NCI-H2196 (cell line): ENCODE measurements around the gene KAZN.

ENCODE experiments used
- DNase-seq: peaks from one replicate; lab custom pipeline; 2025; ENCODE audit not compliant: unreplicated experiment; lab: John Stamatoyannopoulos, UW

KAZN gene

GRCh38 chr1:14876747-14877146 is 278.3 kb downstream of the KAZN start:
- no peak for DNase-seq

- DNase-seq, result no peak
Observed at GRCh38 chr1:14877224-14877623, 278.7 kb downstream of the KAZN start.

- no peak for DNase-seq
Observed at GRCh38 chr1:14878124-14878523, 279.6 kb downstream of the KAZN start.

DNA sequence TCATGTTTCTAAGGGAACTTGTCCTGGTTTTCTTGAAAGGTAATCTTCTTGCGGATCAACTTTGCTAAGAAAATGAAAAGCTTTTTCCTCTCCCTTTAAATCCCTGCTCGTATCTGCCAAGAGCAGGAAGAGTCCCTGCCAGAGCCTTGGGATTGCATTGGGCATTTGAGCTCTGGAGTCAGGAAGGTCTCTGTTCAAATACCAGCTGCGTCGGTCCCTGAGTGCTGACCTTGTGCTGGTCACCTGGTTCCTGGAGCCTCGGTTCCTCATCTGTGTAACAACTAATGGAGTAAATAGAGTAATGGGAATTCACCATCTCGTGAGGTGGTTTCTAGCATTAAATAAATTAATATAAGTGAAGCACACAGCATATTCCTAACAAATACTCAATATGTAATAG is 280.5 kb downstream of the KAZN start:
- no peak for DNase-seq

DNA sequence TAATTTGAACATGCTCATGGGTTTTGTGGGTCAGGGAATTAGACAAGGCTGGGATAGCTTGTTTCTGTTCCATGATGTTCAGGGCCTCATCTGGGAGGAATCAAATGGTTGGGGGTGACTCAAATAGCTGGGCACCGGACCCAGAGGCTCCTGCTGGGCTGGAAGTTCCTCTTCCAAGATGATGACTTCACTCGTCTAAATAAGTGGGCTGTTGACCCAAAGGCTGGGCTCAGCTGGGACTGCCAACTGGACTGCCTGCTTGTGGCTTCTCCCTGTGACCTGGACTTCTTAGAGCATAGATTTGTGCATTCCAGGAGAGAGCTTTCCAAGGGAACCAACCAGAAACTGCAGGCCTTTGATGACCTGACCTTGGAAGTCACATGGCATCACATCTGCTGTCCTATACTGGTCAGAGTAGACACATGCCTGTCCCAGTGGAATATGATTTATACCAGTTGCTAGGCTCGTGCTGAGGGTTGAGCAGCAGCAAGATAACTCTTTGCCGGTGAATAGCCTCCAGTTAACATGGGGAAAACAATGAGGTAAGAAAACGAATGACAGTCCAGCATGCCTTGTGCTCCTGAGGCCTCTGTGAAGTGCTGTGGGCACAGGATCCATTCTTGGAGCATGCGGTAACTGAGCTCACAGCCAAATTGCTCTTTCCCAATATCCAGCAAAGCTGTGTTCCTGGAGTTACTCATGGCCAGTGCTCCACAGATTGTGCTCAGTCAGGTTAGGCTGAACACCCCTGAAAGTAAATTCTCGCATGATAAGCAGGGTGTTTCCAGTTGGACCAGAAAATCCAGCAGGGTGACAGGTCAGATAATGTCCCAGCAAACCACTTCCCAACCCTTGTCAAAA is 282.2 kb downstream of the KAZN start:
- no peak for DNase-seq

- no peak for DNase-seq
Observed at GRCh38 chr1:14881775-14882672, 283.5 kb downstream of the KAZN start.

DNA sequence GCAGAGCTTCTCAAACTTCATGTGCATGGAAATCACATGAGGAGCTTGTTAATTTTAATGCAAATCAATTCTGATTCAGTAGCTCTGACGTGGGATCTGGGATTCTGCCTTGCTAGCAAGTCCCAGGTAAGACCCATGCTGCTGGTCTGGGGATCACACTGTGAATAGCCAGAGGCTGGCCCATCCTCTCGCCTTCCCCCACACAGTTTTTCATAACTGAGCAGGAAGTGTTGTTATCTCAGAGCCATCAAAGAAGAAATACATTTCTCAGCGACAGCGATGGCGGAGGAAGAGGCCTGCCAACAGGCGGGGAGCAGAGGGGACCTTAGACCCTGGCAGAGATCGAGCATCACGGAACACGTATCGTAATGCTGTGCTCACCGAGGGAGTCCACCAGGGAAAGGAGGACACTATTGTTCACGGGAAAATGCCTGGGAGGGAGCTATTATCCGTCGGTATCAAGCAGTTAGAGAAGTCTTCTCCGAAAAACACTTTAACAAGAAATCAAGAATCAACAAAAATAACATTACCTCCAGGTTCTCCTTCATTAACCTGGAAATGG is 286.2 kb downstream of the KAZN start:
- no peak for DNase-seq

DNA sequence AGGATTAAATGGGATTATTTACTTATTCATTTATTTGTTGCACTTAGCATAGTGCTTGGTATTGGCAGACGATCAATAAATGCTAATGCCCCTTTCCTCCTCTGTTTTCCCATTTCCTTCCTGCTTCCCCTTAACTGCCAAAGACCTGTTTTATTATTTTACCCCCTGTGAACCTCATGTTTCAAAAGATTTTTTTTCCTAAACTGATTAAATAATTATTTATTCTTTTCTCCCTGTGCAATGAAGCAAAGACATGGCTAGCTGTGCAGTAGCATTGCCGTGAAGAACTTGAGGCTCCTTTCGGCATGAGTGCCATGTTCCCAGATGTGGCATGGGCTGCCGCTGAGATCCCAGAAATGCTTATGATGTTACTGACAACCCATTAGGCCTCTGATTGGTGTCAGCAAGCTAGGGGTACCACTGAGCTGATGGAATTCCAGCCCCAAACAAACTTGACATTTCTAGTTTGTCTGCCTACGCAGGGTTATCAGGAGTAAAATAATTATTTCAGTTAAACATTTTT is 288.6 kb downstream of the KAZN start:
- no peak for DNase-seq

- no peak for DNase-seq
Observed at GRCh38 chr1:14887764-14888350, 289.4 kb downstream of the KAZN start.

DNA sequence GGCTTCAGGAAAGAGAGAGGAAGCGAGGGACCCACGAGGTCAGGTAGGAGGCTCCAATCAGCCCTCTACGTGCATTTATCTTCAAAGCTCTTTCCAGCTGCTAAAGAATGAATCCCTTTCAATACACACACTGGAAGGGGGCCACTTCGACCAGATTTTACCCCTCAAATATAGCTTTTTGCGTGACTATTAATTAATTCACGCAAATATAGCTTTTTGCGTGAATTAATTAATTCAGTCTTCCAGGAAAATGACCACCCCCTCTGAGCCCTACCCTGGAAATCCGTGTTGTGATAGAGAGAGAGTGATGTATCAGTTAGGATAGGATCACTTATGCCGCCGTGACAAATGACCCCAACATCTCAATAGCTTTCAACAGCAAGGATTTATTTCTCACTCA is 289.9 kb downstream of the KAZN start:
- DNase-seq, result no peak

DNA sequence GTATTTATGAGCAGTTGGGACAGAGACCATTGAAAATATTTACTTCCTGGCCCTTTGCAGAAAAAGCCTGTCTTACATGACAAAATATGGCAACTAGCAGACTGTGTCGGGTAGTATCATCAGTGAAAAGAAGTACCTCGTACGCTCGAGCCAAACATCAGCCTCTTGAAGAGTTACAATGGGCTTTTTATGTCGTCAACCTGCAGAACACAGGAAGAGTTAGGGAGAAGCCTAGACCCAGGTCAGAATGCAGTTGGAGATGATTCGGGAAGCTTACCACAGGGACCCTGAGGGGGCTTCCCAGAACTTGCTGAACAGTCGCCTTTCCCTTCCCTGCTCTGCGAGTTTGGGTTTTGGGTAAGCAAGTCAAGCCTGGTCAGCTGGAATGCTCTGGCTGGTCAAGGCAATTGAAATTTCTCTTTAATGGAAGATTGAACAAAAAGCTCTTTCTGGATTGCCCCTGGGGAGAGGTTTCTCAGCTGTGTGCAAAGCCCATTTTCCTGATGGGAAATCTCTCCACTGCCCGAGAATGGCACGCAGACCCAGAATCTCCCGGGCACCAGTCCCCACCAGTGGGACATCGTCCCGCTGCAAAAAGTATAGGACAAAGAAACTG is 291.4 kb downstream of the KAZN start:
- no peak for DNase-seq

DNA sequence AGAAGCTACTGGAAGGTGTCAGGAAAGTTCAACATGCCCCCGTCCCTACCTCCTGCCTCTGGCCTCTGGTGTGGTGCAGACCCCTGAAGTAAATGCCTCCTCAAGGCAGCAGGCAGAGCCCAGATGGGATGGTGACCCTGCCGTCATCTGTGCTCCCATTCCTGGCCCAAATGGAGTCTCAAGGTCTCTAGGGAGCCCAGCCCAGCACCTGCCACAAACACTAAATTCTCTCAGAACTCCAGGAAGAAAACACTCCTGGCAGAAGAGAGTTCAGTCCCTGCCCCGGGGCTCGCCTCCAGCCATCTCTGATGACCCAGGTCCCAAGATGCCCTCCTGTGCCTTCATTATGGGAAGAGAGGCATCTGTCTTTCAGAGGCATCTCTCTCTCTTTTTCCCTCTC is 293.5 kb downstream of the KAZN start:
- DNase-seq, result no peak

GRCh38 chr1:14894811-14895560 is 296.5 kb downstream of the KAZN start:
- DNase-seq, result no peak

GRCh38 chr1:14895727-14896126 is 297.2 kb downstream of the KAZN start:
- no peak for DNase-seq

- no peak for DNase-seq
Observed at GRCh38 chr1:14896381-14897079, 298.0 kb downstream of the KAZN start.

GRCh38 chr1:14897080-14897449 is 298.6 kb downstream of the KAZN start:
- no peak for DNase-seq

GRCh38 chr1:14897547-14897946 is 299.1 kb downstream of the KAZN start:
- no peak for DNase-seq

DNA sequence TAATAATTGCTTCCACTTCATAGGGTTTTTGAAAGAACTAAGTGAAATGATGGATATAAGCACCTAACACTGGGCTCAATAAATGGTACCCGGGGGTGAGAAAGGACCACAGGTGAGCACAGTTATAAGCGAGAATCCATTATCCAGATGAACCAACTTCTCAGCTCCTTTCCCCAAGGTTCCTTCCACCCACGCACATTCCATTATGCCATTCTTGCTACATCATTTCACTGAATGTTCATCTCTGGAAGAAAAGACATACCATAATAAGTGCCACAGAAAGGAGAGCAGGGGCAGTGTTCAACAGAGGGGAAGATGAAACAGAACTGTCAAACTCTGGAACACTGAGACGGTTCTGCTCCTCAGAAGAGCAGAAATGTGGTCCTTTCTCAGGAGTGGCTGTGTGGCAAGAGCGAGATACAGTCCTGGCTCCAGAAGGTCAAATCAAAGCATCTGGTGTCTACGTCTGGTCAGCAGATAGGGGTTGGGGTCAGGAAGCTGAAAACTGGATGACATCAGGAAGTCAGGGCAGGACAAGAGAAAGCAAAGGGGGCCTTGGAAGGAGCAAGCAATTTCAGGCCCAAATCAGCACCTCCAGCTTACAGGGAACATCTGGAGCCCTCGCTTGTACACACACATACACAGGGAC is 299.6 kb downstream of the KAZN start:
- DNase-seq, result no peak

- DNase-seq, result no peak
Observed at GRCh38 chr1:14899686-14900085, 301.2 kb downstream of the KAZN start.
